Coronary artery (tissue), 2 donors: Measurements from ENCODE around the gene GRIP1.

Source experiments
- DNase-seq: peaks from one replicate; pipeline ENCODE4 v3.0.0-alpha.2; 2017; ENCODE audit warnings: low spot score
- H3K27ac ChIP-seq, 2 donors: fragments of 200-600 bp; sonication (generic); one replicate each; pipeline ENCODE4 v1.5.1; 2016 to 2019
- H3K4me3 ChIP-seq: fragments of 200-600 bp; sonication (generic); 2 replicates; pipeline ENCODE4 v1.5.1; 2016; ENCODE audit warnings: mild to moderate bottlenecking, moderate library complexity
- TF ChIP-seq, protein P1 (sequence below): fragments of 200-600 bp; sonication (generic); IDR thresholded peaks from one replicate; pipeline ENCODE4 v1.5.1; 2019; ENCODE audit warnings: antibody characterized with exemption

The GRIP1 gene

DNA sequence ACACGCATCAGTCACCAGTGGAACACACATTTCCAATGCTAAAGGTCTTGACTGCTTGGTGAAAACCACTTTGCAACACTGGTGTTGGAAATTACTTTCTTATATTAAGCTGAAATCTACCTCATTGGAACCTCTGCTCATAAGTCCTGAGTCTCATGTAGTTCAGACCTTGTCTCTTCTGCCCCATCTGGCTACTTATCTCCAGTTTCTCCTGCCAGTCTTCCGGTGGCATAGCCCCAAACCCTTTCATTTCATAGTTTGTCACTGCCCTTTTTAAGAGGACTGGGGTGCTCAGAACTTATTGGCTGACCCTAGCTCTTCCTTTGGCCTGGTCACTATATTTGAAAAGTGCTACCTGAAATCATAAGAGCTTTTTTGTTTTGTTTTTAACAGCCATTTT lies 332.9 kb downstream of the GRIP1 start:
- DNase-seq: no peak
- H3K4me3 ChIP-seq: no peak overlapping the region
- no peak overlapping the region for H3K27ac ChIP-seq
- TF ChIP-seq, protein P1, sequence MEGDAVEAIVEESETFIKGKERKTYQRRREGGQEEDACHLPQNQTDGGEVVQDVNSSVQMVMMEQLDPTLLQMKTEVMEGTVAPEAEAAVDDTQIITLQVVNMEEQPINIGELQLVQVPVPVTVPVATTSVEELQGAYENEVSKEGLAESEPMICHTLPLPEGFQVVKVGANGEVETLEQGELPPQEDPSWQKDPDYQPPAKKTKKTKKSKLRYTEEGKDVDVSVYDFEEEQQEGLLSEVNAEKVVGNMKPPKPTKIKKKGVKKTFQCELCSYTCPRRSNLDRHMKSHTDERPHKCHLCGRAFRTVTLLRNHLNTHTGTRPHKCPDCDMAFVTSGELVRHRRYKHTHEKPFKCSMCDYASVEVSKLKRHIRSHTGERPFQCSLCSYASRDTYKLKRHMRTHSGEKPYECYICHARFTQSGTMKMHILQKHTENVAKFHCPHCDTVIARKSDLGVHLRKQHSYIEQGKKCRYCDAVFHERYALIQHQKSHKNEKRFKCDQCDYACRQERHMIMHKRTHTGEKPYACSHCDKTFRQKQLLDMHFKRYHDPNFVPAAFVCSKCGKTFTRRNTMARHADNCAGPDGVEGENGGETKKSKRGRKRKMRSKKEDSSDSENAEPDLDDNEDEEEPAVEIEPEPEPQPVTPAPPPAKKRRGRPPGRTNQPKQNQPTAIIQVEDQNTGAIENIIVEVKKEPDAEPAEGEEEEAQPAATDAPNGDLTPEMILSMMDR: no peak

DNA sequence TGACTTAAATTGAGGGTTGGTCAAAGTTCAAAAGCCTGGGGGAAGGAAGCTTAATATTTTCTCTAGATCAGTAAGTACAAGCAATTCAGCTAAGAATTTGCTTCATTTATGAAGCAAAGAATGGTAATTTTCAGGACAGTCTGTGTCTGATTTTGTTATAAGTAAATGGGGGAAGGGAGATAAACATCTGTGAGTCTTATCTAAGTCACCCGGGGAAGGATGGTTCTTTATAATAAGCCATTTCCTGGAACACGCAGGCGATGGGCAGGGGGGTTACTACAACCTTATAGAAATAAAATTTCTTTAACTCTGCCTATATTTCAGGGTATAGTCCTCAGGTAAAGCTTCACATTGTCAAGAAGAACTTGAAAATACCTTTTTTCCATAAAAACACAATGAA lies 333.7 kb downstream of the GRIP1 start:
- no peak for DNase-seq
- TF ChIP-seq, protein P1: no peak
- H3K27ac ChIP-seq: no peak overlapping the region

DNA sequence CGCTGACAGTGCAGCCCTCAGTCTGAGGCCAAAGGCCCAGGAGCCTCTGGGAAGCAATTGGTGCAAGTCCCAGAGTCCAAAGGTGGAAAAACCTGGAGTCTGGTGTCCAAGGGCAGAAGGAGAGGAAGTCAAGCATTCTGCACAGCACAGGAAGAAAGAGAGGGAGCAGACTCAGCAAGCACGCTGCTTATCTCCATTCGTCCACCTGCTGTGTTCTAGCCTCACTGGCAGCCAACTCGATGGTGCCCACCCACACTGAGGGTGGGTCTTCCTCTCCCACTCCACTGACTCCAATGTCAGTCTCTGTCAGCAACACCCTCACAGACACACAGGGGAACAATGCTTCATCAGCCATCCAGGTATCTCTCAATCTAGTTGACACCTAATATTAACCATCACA lies 337.8 kb downstream of the GRIP1 start:
- Histone ChIP-seq H3K27ac (no peak overlapping the region), H3K4me3 (no peak overlapping the region)
- TF ChIP-seq, protein P1: no peak
- no peak for DNase-seq

More for the DNA sequence above, 333.7 kb downstream of the GRIP1 start:
- H3K4me3 ChIP-seq: no peak overlapping the region

DNA sequence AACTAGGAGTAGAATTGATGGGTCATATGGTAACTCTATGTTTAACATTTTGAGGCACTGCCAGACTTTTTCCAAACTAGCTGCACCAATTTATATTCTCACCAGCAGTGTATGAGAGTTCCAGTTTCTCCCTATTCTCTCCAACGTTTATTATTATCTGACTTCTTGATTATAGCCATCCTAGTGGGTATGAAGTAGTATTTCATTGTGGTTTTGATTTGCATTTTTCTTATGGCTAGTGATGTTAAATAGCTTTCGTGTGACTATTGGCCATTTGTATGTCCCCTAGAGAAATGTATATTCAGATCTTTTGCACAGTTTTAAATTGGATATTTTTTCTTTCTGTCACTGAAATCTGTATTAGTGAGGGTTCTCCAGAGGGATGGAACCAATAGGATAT lies 338.7 kb downstream of the GRIP1 start:
- no peak overlapping the region for H3K4me3 ChIP-seq
- TF ChIP-seq, protein P1: no peak
- H3K27ac ChIP-seq: no peak overlapping the region
- no peak for DNase-seq

DNA sequence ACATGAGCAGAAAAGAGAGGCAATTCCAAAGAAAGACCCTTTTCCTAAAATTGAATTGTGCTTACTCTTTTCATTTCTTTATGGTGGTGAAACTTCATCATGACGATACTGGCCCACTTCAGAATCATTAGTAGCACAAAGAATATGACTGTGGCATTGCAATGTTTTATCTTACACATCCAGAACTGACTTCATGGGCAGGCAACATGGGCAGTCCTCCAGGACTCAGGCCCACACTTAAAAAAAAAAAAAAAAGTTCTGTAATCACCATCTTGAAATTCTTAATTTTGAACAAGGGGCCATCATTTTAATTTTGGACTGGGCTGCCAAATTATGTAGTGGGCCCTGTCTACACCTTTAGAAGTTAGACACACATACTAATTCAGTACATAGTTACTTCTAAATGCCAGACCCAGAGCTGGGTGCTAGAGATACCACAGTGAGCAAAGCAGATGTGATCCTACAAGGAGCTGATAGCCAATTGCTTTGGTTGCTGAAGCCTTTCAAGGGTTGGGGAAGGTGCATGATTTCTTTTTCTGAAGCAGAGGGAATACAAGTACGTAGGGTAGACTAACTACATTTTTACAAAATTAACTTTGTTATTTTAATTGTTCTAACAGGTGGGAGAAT lies 341.4 kb downstream of the GRIP1 start:
- no peak for DNase-seq
- TF ChIP-seq, protein P1: no peak
- Histone ChIP-seq H3K27ac (no peak overlapping the region), H3K4me3 (no peak overlapping the region)

DNA sequence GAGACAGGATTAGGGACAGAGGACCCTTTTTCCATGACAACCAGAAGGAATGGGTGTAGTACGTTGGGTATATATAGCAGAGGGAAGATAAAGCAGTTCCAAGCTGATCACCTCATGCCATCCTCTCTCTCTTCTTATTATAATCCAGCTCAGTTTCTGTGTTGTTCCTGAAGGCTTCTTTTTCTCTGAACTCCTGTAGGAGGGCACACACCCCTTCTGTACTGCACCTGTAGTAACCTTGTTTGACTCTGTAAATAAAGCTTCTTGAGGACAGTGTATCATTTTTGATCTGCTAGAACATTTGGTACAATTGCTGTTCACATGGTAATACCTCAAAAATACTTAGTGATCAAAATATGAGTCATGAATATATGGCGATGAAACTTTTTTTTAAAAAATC lies 343.1 kb downstream of the GRIP1 start:
- H3K4me3 ChIP-seq: no peak overlapping the region
- DNase-seq: no peak
- no peak overlapping the region for H3K27ac ChIP-seq
- TF ChIP-seq, protein P1: no peak

DNA sequence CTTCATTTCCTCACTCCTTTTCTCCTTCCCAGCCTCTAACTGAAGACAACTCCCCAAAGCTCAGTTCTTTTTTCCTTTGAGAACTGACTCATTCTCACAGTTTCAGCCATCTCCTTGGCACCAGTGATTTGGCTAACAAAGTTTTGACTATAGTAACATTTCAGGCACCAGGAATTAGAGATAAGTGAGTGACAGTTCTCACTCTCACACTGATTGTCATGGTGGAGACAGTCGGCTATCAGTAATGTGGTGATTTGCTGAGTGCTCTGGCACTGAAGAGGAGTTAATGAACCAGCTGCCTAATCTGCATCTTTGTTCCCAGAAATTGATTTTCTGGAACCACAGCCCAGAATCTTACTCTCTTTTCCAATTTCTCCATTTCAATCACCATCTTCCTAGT lies 347.1 kb downstream of the GRIP1 start:
- TF ChIP-seq, protein P1: no peak
- Histone ChIP-seq H3K27ac (no peak overlapping the region), H3K4me3 (no peak overlapping the region)
- DNase-seq: no peak
